PC-3 (cell line): ENCODE data around the gene TP53. TPM values are rescaled to one million over a fixed set of nuclear protein-coding genes. Genes with fewer than 3 reads are reported as not detected.

Experiments used
- ATAC-seq: fragments of 200-7000 bp; cut with Tn5 transposase; 2 replicates; pipeline ENCODE4 v1.9.1; 2020; ENCODE audit warnings: mild to moderate bottlenecking, moderate library complexity
- BruUV-seq: library from RNA; stranded (reverse); fragments of 400-500 nt; replicated peaks from 2 replicates; lab custom pipeline; 2021; lab: Mats Ljungman, UMichigan
- CTCF ChIA-PET: fragments of 300-600 bp; sonication (Branson Sonifier 250); formaldehyde crosslinking; loops from one replicate; lab custom pipeline; 2022; ENCODE audit warnings: antibody characterized with exemption; lab: Charles Lee
- POLR2A ChIA-PET: fragments of 300-600 bp; sonication (Branson Sonifier 250); formaldehyde crosslinking; loops from one replicate; lab custom pipeline; 2022; ENCODE audit warnings: antibody characterized with exemption; ENCODE audit not compliant: unreplicated experiment; lab: Charles Lee
- DNase-seq: peaks from one replicate; pipeline ENCODE4 v3.0.0-alpha.2; 2015
- H2AFZ ChIP-seq: fragments of 300-600 bp; sonication (generic); 2 replicates; pipeline ENCODE4 v1.6.0; 2016; ENCODE audit warnings: antibody characterized with exemption, low read length
- H3F3A ChIP-seq: fragments of 300-600 bp; sonication (generic); one replicate; pipeline ENCODE4 v1.6.0; 2017; ENCODE audit warnings: antibody characterized with exemption, low read length, control low read depth, mild to moderate bottlenecking; ENCODE audit not compliant: unreplicated experiment
- H3K27ac ChIP-seq: fragments of 300-600 bp; sonication (generic); 2 replicates; pipeline ENCODE4 v1.5.1; 2016; ENCODE audit warnings: mild to moderate bottlenecking, low read length
- H3K27me3 ChIP-seq: fragments of 300-600 bp; sonication (generic); 2 replicates; pipeline ENCODE4 v1.6.1; 2016; ENCODE audit warnings: low read length, mixed read lengths
- H3K36me3 ChIP-seq: fragments of 300-600 bp; sonication (generic); 2 replicates; pipeline ENCODE4 v1.6.1; 2016; ENCODE audit warnings: low read depth, mixed run types, low read length, mixed read lengths
- H3K4me1 ChIP-seq: fragments of 300-600 bp; sonication (generic); 2 replicates; pipeline ENCODE4 v1.5.1; 2016; ENCODE audit warnings: low read length; ENCODE audit not compliant: insufficient read depth
- H3K4me2 ChIP-seq: fragments of 300-600 bp; sonication (generic); 2 replicates; pipeline ENCODE4 v1.6.0; 2016; ENCODE audit warnings: low read length
- H3K4me3 ChIP-seq: fragments of 300-600 bp; sonication (generic); 2 replicates; pipeline ENCODE4 v1.5.1; 2016; ENCODE audit warnings: mild to moderate bottlenecking, low read length, mixed read lengths
- H3K79me2 ChIP-seq: fragments of 300-600 bp; sonication (generic); 2 replicates; pipeline ENCODE4 v1.6.1; 2017; ENCODE audit warnings: low read length, mixed read lengths
- H3K9ac ChIP-seq: fragments of 300-600 bp; sonication (generic); 2 replicates; pipeline ENCODE4 v1.6.0; 2016; ENCODE audit warnings: mild to moderate bottlenecking, low read length
- H3K9me2 ChIP-seq: fragments of 300-600 bp; sonication (generic); replicated peaks from 2 replicates; pipeline ENCODE4 v1.6.1; 2016; ENCODE audit warnings: mixed run types, low read length, mixed read lengths
- H3K9me3 ChIP-seq: fragments of 300-600 bp; sonication (generic); 2 replicates; pipeline ENCODE4 v1.6.1; 2016; ENCODE audit warnings: low read length, mixed read lengths
- H4K20me1 ChIP-seq: fragments of 300-600 bp; sonication (generic); 2 replicates; pipeline ENCODE4 v1.6.1; 2016; ENCODE audit warnings: low read length, mixed read lengths
- CTCF ChIP-seq: fragments of 300-600 bp; sonication (generic); conservative IDR thresholded peaks from 2 replicates; pipeline ENCODE4 v1.5.1; 2017; ENCODE audit warnings: antibody characterized with exemption, low read depth, mild to moderate bottlenecking, low read length
- EZH2 ChIP-seq: fragments of 300-600 bp; sonication (generic); IDR thresholded peaks from one replicate; pipeline ENCODE4 v1.6.1; 2017; ENCODE audit warnings: antibody characterized with exemption, mild to moderate bottlenecking, low read length; ENCODE audit not compliant: unreplicated experiment
- EZH2phosphoT487 ChIP-seq: fragments of 300-600 bp; sonication (generic); IDR thresholded peaks from 2 replicates; pipeline ENCODE4 v1.6.1; 2018; ENCODE audit warnings: mild to moderate bottlenecking, antibody characterized with exemption, low read length, borderline replicate concordance
- intact Hi-C: fragments of 100-400 bp; cut with micrococcal nuclease; formaldehyde crosslinking; loops from 2 replicates; pipeline ENCODE4 v1.9.0; 2023
- total RNA-seq: library from RNA; depleted of rRNA; stranded (reverse); fragments of >200 nt; gene quantifications from 2 replicates; pipeline ENCODE4 v1.2.3, GENCODE V29; 2014

TP53 gene
- total RNA-seq, 1 experiment from 2014 or later = 3.4 TPM

GRCh38 chr17:7651097-7651664, 36.1 kb downstream of the TP53 start:
- Histone ChIP-seq H3K27me3 (peaks cover 13% of the 10 kb centered on the region), H3K9me3 (no peaks in the 10 kb centered on the region), H3K4me1 (no peaks in the 10 kb centered on the region; the same call in 1 of the 2 replicates), H3F3A (no peaks in the 10 kb centered on the region), H4K20me1 (no peaks in the 10 kb centered on the region), H3K27ac (no peak overlapping the region), H2AFZ (no peak overlapping the region; the same call in 1 of the 2 replicates), H3K79me2 (no peaks in the 10 kb centered on the region), H3K4me2 (peak overlapping the region; percentile 86), H3K9me2 (no peaks in the 10 kb centered on the region), H3K4me3 (peak overlapping the region; percentile 64), H3K9ac (no peak overlapping the region), H3K36me3 (no peaks in the 10 kb centered on the region)
- intact Hi-C loops = no loop called here
- no peak for DNase-seq
- ChIA-PET POLR2A (no interaction called here), CTCF (interaction anchor here (0.6 to 0.9 kb wide), 3 partner anchors 19 to 36 kb away, joined by 5 to 6 read pairs (median 5); partner anchors contain the start of gene SAT2)
- no peak for TF ChIP-seq CTCF
- no peak for TF ChIP-seq EZH2
- TF ChIP-seq EZH2phosphoT487 = no peak
- no TSS peak for BruUV-seq
- ATAC-seq = no peak

- no peaks in the 10 kb centered on the region for H3K79me2 ChIP-seq
- no peak within 1 kb of the TSS for H3K9ac ChIP-seq
- DNase-seq (peak; percentile 47), ATAC-seq (peak; percentile 84)
- ChIA-PET CTCF (interaction anchor here (0.6 to 0.9 kb wide), 3 partner anchors 18 to 35 kb away, joined by 5 to 6 read pairs (median 5); partner anchors contain the start of gene SAT2), POLR2A (interaction anchor here (0.6 kb wide), 2 partner anchors 23 to 154 kb away, joined by 6 read pairs; no protein-coding TSS in a partner anchor)
- H3K9me3 ChIP-seq = no peaks in the 10 kb centered on the region
- H3F3A ChIP-seq = no peaks in the 10 kb centered on the region
- H3K36me3 ChIP-seq = no peaks in the 10 kb centered on the region
- H3K27ac ChIP-seq = no peak within 1 kb of the TSS
- H3K4me3 ChIP-seq = peak within 1 kb of the TSS; percentile 64
- H4K20me1 ChIP-seq = no peaks in the 10 kb centered on the region
- TF ChIP-seq CTCF (no peak), EZH2phosphoT487 (no peak), EZH2 (no peak)
- peak within 1 kb of the TSS; percentile 86 for H3K4me2 ChIP-seq
- H3K9me2 ChIP-seq = no peaks in the 10 kb centered on the region
- H3K4me1 ChIP-seq = no peaks in the 10 kb centered on the region; the same call in 1 of the 2 replicates
- peak within 1 kb of the TSS; percentile 75 for H2AFZ ChIP-seq
- BruUV-seq = no TSS peak
- intact Hi-C loops = no loop called here
- H3K27me3 ChIP-seq = peaks cover 13% of the 10 kb centered on the region
These were observed 36.7 kb downstream of the TP53 start, which contains the start of gene ATP1B2 for GRCh38 chr17:7650509-7651096. Gene ATP1B2, plus strand, starts transcription at chr17:7650926. Its CDS starts 593 bp downstream, at chr17:7651519.
